HCT116 (cell line): Measurements from ENCODE around the gene RNF130. TPM values are rescaled to one million over a fixed set of nuclear protein-coding genes. Genes with fewer than 3 reads are reported as not detected.

Source experiments
- ATAC-seq: fragments of 200-7000 bp; cut with Tn5 transposase; 2 replicates; pipeline ENCODE4 v1.9.1; 2020; ENCODE audit warnings: mild to moderate bottlenecking, moderate library complexity
- BruUV-seq: library from RNA; stranded (reverse); fragments of 400-500 nt; replicated peaks from 2 replicates; lab custom pipeline; 2021; lab: Mats Ljungman, UMichigan
- CTCF ChIA-PET: fragments of 300-600 bp; sonication (Branson Sonifier 250); formaldehyde crosslinking; loops from one replicate; lab custom pipeline; 2021; ENCODE audit warnings: antibody characterized with exemption; lab: Charles Lee
- POLR2A ChIA-PET: fragments of 300-600, 350-600 bp; sonication (Branson Sonifier 250); formaldehyde crosslinking; loops from one replicate; lab custom pipeline; 2021; ENCODE audit warnings: antibody characterized with exemption; lab: Charles Lee
- RAD21 ChIA-PET, 2 experiments: fragments of 300-600 bp; sonication (Branson Sonifier 250); formaldehyde crosslinking; loops; one replicate each; lab custom pipeline; 2023; ENCODE audit warnings: low total read pairs in 2 of 2; ENCODE audit not compliant: uncharacterized antibody in 2 of 2, unreplicated experiment in 2 of 2, low non-redundant PET in 1 of 2; lab: Charles Lee
- DNase-seq: peaks from one replicate; pipeline ENCODE4 v3.0.0-alpha.2; 2010; ENCODE audit warnings: low read depth, low spot score
- H2AFZ ChIP-seq: fragments of 200-600 bp; shearing (Covaris generic), sonication (generic); 2 replicates; pipeline ENCODE4 v1.6.1; 2017; ENCODE audit warnings: low read depth, mixed run types, mixed read lengths, antibody characterized with exemption, low read length; ENCODE audit not compliant: poor library complexity, severe bottlenecking
- H3K27ac ChIP-seq: 2 replicates; pipeline ENCODE4 v1.5.1; 2012; ENCODE audit warnings: low read depth, low read length
- H3K27me3 ChIP-seq: fragments of 200-600 bp; sonication (generic); 2 replicates; pipeline ENCODE4 v1.6.1; 2016; ENCODE audit warnings: mixed run types, low read length, mixed read lengths; ENCODE audit not compliant: insufficient read depth
- H3K36me3 ChIP-seq, 2 experiments: fragments of 200-500 bp in 1 of 2; fragments of 200-600 bp in 1 of 2; sonication (Bioruptor generic) in 1 of 2; sonication (generic) in 1 of 2; 2 replicates each; pipeline versions ENCODE4 v1.5.1 to v1.6.1; 2014 to 2016; ENCODE audit warnings: low read length in 2 of 2, inconsistent platforms in 1 of 2, mixed read lengths in 1 of 2, mixed run types in 1 of 2; ENCODE audit not compliant: insufficient read depth in 2 of 2, control insufficient read depth in 1 of 2
- H3K4me1 ChIP-seq, 2 experiments: fragments of 200-600 bp in 1 of 2; sonication (generic) in 1 of 2; 2 replicates each; pipeline versions ENCODE4 v1.5.1 to v1.6.1; 2012 to 2017; ENCODE audit warnings: low read length in 2 of 2, inconsistent platforms in 1 of 2, mild to moderate bottlenecking in 1 of 2, mixed read lengths in 1 of 2, mixed run types in 1 of 2, moderate library complexity in 1 of 2; ENCODE audit not compliant: insufficient read depth in 2 of 2, control insufficient read depth in 1 of 2
- H3K4me2 ChIP-seq: fragments of 200-600 bp; sonication (generic); 2 replicates; pipeline ENCODE4 v1.6.1; 2017; ENCODE audit warnings: mixed run types, low read length, mixed read lengths
- H3K4me3 ChIP-seq, 2 experiments: fragments of 200-600 bp in 1 of 2; sonication (generic) in 1 of 2; replicated peaks in 1 of 2; 2 replicates each; pipeline ENCODE4 v1.5.1; 2011 to 2016; ENCODE audit warnings: low read length in 2 of 2, control low read depth in 1 of 2, low read depth in 1 of 2, mild to moderate bottlenecking in 1 of 2, mixed read lengths in 1 of 2, mixed run types in 1 of 2
- H3K79me2 ChIP-seq: fragments of 200-600 bp; sonication (generic); 2 replicates; pipeline ENCODE4 v1.6.1; 2017; ENCODE audit warnings: mild to moderate bottlenecking, mixed run types, low read length, moderate library complexity, mixed read lengths; ENCODE audit not compliant: insufficient read depth
- H3K9ac ChIP-seq: fragments of 200-600 bp; sonication (generic); 2 replicates; pipeline ENCODE4 v1.6.1; 2016; ENCODE audit warnings: low read length, mixed read lengths
- H3K9me2 ChIP-seq: fragments of 200-600 bp; sonication (generic), shearing (Covaris generic); 2 replicates; pipeline ENCODE4 v1.6.1; 2017; ENCODE audit warnings: mixed run types, mild to moderate bottlenecking, moderate library complexity; ENCODE audit not compliant: insufficient read depth
- H3K9me3 ChIP-seq, 2 experiments: fragments of 200-500 bp in 1 of 2; fragments of 200-600 bp in 1 of 2; sonication (Bioruptor generic) in 1 of 2; sonication (generic) in 1 of 2; 2 replicates each; pipeline ENCODE4 v1.6.1; 2014 to 2017; ENCODE audit warnings: low read length in 2 of 2, mixed read lengths in 2 of 2, inconsistent platforms in 1 of 2, low read depth in 1 of 2, mild to moderate bottlenecking in 1 of 2, mixed run types in 1 of 2, moderate library complexity in 1 of 2; ENCODE audit not compliant: control insufficient read depth in 1 of 2, insufficient read depth in 1 of 2
- H4K20me1 ChIP-seq: fragments of 200-600 bp; sonication (generic), shearing (Covaris generic); 2 replicates; pipeline ENCODE4 v1.6.1; 2017; ENCODE audit warnings: mixed run types, mild to moderate bottlenecking, moderate library complexity; ENCODE audit not compliant: insufficient read depth
- CBX3 ChIP-seq: IDR thresholded peaks from 2 replicates; pipeline ENCODE4 v1.6.1; 2012; ENCODE audit warnings: low read depth
- CEBPB ChIP-seq: IDR thresholded peaks from 2 replicates; pipeline ENCODE4 v1.6.1; 2012; ENCODE audit warnings: low read depth
- EGR1 ChIP-seq: IDR thresholded peaks from 2 replicates; pipeline ENCODE4 v1.6.1; 2012; ENCODE audit warnings: low read depth
- ELF1 ChIP-seq: IDR thresholded peaks from 2 replicates; pipeline ENCODE4 v1.6.1; 2012; ENCODE audit warnings: low read depth, borderline replicate concordance
- EZH2 ChIP-seq: fragments of 200-600 bp; sonication (generic); IDR thresholded peaks from 2 replicates; pipeline ENCODE4 v1.6.1; 2017; ENCODE audit warnings: antibody characterized with exemption, mixed run types
- FOSL1 ChIP-seq: IDR thresholded peaks from 2 replicates; pipeline ENCODE4 v1.6.1; 2012; ENCODE audit warnings: low read depth
- JUND ChIP-seq: IDR thresholded peaks from 2 replicates; pipeline ENCODE4 v1.6.1; 2012
- SP1 ChIP-seq: IDR thresholded peaks from 2 replicates; pipeline ENCODE4 v1.6.1; 2012; ENCODE audit warnings: low read depth
- YY1 ChIP-seq: IDR thresholded peaks from 2 replicates; pipeline ENCODE4 v1.6.1; 2011; ENCODE audit warnings: low read length, low read depth, moderate library complexity, mild to moderate bottlenecking; ENCODE audit not compliant: insufficient replicate concordance; ENCODE audit errors: extremely low read depth
- ZNF274 ChIP-seq: fragments of 200-500 bp; sonication (Bioruptor generic); IDR thresholded peaks from 2 replicates; pipeline ENCODE4 v1.6.1; 2014; ENCODE audit warnings: mild to moderate bottlenecking, low read depth, low read length, inconsistent platforms
- intact Hi-C: fragments of 100-400 bp; cut with micrococcal nuclease; formaldehyde crosslinking; loops from 2 replicates; pipeline ENCODE4 v1.10.0; 2022
- total RNA-seq: library from RNA; stranded (reverse); gene quantifications from one replicate; pipeline ENCODE4 v1.2.1, GENCODE V29; 2021; ENCODE audit not compliant: unreplicated experiment
- TF ChIP-seq, protein P1 (sequence below), 3 experiments: fragments of 200-600 bp in 1 of 3; sonication (generic) in 1 of 3; IDR thresholded peaks in 2 of 3; conservative IDR thresholded peaks in 1 of 3; 2 replicates each; pipeline ENCODE4 v1.5.1; 2012 to 2017; ENCODE audit warnings: low read depth in 2 of 3, low read length in 2 of 3, antibody characterized with exemption in 1 of 3, borderline replicate concordance in 1 of 3, control low read depth in 1 of 3, mild to moderate bottlenecking in 1 of 3, mixed read lengths in 1 of 3, mixed run types in 1 of 3, moderate library complexity in 1 of 3; ENCODE audit not compliant: insufficient read depth in 1 of 3
- TF ChIP-seq, protein P2 (sequence below): IDR thresholded peaks from 2 replicates; pipeline ENCODE4 v1.6.1; 2012

RNF130 gene
- total RNA-seq, 1 experiment from 2014 or later: 34.9 TPM

DNA sequence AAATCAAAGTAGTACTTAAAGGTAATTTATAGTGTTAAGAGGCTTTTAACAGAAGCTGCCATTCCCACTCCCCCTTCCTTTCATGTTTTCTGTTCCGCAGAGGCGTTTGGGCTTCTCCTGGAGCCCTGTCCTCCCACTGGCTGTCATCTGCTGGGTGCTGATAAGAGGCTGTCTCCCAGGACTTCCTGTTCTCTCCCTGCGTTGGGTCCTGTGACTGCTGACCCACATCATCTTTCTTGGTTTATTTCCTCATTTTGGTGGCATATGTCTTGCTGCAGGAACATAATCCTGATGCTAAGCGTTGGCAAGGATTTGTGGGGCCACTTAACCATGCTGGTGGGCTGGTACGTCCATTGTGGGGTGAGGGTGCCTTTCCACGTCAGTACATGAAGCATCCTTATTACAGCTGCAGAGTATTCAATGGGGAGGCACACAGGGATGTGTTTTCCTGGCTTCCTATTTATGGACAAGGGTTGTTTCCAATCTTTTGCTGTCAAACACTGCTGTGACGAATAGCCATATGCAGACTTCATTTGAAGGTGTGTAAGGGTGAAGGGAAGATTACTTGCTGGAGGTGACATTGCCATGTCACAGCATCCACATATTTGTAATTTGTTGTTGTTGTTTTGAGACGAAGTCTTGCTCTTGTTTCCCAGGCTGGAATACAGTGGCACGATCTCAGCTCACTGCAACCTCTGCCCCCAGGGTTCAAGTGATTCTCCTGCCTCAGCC lies 22.3 kb upstream of the RNF130 start:
- no peak for ATAC-seq
- BruUV-seq: no TSS peak
- ChIA-PET CTCF (no interaction called here), POLR2A (no interaction called here), RAD21 (no interaction called here)
- Histone ChIP-seq H3K36me3 (no peaks in the 10 kb centered on the region), H3K79me2 (no peaks in the 10 kb centered on the region), H3K27ac (no peak overlapping the region), H4K20me1 (no peaks in the 10 kb centered on the region), H3K27me3 (no peaks in the 10 kb centered on the region), H2AFZ (no peak overlapping the region), H3K9me3 (no peaks in the 10 kb centered on the region), H3K9me2 (no peaks in the 10 kb centered on the region), H3K9ac (no peak overlapping the region), H3K4me1 (peaks cover 6 to 15% of the 10 kb centered on the region in 2 experiments; a peak in 3 of 4 replicates), H3K4me3 (no peak overlapping the region), H3K4me2 (no peak overlapping the region)
- TF ChIP-seq CBX3 (no peak), ZNF274 (no peak), FOSL1 (no peak), YY1 (no peak), CEBPB (no peak), SP1 (no peak), EZH2 (no peak), ELF1 (no peak), EGR1 (no peak), JUND (no peak)
- TF ChIP-seq, protein P1, sequence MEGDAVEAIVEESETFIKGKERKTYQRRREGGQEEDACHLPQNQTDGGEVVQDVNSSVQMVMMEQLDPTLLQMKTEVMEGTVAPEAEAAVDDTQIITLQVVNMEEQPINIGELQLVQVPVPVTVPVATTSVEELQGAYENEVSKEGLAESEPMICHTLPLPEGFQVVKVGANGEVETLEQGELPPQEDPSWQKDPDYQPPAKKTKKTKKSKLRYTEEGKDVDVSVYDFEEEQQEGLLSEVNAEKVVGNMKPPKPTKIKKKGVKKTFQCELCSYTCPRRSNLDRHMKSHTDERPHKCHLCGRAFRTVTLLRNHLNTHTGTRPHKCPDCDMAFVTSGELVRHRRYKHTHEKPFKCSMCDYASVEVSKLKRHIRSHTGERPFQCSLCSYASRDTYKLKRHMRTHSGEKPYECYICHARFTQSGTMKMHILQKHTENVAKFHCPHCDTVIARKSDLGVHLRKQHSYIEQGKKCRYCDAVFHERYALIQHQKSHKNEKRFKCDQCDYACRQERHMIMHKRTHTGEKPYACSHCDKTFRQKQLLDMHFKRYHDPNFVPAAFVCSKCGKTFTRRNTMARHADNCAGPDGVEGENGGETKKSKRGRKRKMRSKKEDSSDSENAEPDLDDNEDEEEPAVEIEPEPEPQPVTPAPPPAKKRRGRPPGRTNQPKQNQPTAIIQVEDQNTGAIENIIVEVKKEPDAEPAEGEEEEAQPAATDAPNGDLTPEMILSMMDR (IDR thresholded peaks at IDR 0.05 in 2 of 3, conservative IDR thresholded peaks at IDR 0.05 in 1 of 3; ENCODE audit: borderline replicate concordance in 1 of 3, insufficient read depth in 1 of 3, low read depth in 2 of 3, low read length in 2 of 3): no peak
- TF ChIP-seq, protein P2, sequence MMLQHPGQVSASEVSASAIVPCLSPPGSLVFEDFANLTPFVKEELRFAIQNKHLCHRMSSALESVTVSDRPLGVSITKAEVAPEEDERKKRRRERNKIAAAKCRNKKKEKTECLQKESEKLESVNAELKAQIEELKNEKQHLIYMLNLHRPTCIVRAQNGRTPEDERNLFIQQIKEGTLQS: no peak
- DNase-seq: no peak
- intact Hi-C loops: loop anchor here (5.0 kb wide), 1 partner anchor 292 kb away; no protein-coding TSS in a partner anchor
